GM13976 (cell line): ENCODE results near the gene ATP11A.

ENCODE experiments used
- DNase-seq: peaks from one replicate; pipeline ENCODE4 v3.0.0; 2012; ENCODE audit warnings: low spot score
- CTCF ChIP-seq: IDR thresholded peaks from 2 replicates; pipeline ENCODE4 v1.5.1; 2012; ENCODE audit warnings: borderline replicate concordance, mild to moderate bottlenecking; ENCODE audit not compliant: insufficient read depth; ENCODE audit errors: extremely low read depth, missing control alignments, control extremely low read depth
- in situ Hi-C: fragments of 300-500 bp; cut with MboI; formaldehyde crosslinking; loops from one replicate; pipeline ENCODE4 v1.12.0; 2022; ENCODE audit warnings: low sequenced_read_pairs, mixed read lengths, inconsistent platforms; ENCODE audit not compliant: unreplicated experiment

ATP11A gene

GRCh38 chr13:112769615-112770014, 79.8 kb downstream of the ATP11A start:
- in situ Hi-C loops: no loop called here
- no peak for DNase-seq
- TF ChIP-seq CTCF: no peak

- in situ Hi-C loops: no loop called here
- TF ChIP-seq CTCF: no peak
- no peak for DNase-seq
Measured at GRCh38 chr13:112770504-112770903, 80.7 kb downstream of the ATP11A start.

GRCh38 chr13:112771139-112771876, 81.5 kb downstream of the ATP11A start:
- DNase-seq: no peak
- in situ Hi-C loops: no loop called here
- no peak for TF ChIP-seq CTCF

GRCh38 chr13:112771877-112772538, 82.2 kb downstream of the ATP11A start:
- in situ Hi-C loops: no loop called here

GRCh38 chr13:112772539-112772909, 82.7 kb downstream of the ATP11A start:
- no peak for DNase-seq
- in situ Hi-C loops: no loop called here
- no peak for TF ChIP-seq CTCF

More at GRCh38 chr13:112771877-112772538, 82.2 kb downstream of the ATP11A start:
- DNase-seq: no peak
- no peak for TF ChIP-seq CTCF

GRCh38 chr13:112772929-112773328, 83.1 kb downstream of the ATP11A start:
- no peak for DNase-seq
- in situ Hi-C loops: no loop called here
- TF ChIP-seq CTCF: no peak
